ENCODE measurements around the gene LRMDA.

DNA sequence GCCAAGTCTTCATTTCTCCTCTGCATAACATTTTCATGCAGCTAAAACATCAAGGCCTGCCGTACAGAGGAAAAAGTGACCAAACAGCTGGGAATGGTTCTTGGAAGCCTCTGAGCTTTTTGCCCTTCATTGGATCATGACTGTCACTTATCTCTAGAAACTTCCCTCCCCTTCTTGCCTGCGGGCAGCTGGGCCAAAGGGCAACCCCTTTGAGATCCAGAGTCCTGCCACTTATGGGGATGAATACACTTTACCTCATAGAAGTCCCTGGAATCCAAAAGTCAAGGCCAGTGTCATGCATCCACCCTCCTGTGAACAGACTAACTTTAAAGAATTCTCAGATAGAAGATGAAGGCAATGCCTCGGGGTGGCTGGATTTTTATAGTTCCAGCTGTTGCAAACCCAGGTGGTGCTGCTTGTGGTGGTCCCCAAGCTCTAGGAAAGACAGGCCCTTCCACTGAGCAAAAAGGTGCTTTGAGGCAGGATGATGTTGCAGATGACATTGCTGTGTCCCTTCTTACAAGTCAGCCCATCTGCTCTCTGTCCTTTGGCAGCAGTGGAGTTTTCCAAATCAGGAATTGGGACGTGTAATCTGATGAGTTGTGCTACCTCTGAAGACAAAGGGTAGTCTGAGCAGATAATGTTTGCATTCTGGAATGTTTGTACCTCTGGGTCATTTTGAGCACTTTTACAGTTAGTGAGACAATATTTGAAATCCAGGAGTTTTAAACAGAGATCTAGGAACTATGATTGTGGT lies 64.2 kb downstream of the LRMDA start:
- TF ChIP-seq, protein P1, sequence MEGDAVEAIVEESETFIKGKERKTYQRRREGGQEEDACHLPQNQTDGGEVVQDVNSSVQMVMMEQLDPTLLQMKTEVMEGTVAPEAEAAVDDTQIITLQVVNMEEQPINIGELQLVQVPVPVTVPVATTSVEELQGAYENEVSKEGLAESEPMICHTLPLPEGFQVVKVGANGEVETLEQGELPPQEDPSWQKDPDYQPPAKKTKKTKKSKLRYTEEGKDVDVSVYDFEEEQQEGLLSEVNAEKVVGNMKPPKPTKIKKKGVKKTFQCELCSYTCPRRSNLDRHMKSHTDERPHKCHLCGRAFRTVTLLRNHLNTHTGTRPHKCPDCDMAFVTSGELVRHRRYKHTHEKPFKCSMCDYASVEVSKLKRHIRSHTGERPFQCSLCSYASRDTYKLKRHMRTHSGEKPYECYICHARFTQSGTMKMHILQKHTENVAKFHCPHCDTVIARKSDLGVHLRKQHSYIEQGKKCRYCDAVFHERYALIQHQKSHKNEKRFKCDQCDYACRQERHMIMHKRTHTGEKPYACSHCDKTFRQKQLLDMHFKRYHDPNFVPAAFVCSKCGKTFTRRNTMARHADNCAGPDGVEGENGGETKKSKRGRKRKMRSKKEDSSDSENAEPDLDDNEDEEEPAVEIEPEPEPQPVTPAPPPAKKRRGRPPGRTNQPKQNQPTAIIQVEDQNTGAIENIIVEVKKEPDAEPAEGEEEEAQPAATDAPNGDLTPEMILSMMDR (IDR thresholded peaks at IDR 0.05; ENCODE audit: extremely low read depth in 1 of 2, insufficient read depth in 1 of 2, low read depth in 1 of 2, low read length in 2 of 2): no peak
- no peak for TF ChIP-seq POLR2AphosphoS5 (IDR thresholded peaks at IDR 0.05; ENCODE audit: insufficient read depth, low read depth, low read length)
- no peak for TF ChIP-seq POLR2A (IDR thresholded peaks at IDR 0.05; ENCODE audit: low read depth, low read length)
- TF ChIP-seq, protein P2, sequence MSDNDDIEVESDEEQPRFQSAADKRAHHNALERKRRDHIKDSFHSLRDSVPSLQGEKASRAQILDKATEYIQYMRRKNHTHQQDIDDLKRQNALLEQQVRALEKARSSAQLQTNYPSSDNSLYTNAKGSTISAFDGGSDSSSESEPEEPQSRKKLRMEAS (IDR thresholded peaks at IDR 0.05; ENCODE audit: insufficient read depth, insufficient read length): no peak
- no peak for TF ChIP-seq EZH2 (IDR thresholded peaks at IDR 0.05; ENCODE audit: borderline replicate concordance, low read depth, low read length, severe bottlenecking)
- no peak for TF ChIP-seq GATA2 (IDR thresholded peaks at IDR 0.05; ENCODE audit: insufficient read depth, insufficient read length, low read depth, low read length)
- TF ChIP-seq FOS (IDR thresholded peaks at IDR 0.05; ENCODE audit: borderline replicate concordance, insufficient read depth, low read length): no peak
- TF ChIP-seq JUN (IDR thresholded peaks at IDR 0.05; ENCODE audit: borderline replicate concordance, insufficient read depth, insufficient read length, low read depth): no peak
- TF ChIP-seq MYC (IDR thresholded peaks at IDR 0.05; ENCODE audit: low read depth, low read length): no peak
